Left colon (tissue), 2 donors: ENCODE results near the gene ARL15. TPM values are rescaled to one million over a fixed set of nuclear protein-coding genes. Genes with fewer than 3 reads are reported as not detected.

Experiments used
- ATAC-seq: fragments of 200-7000 bp; cut with Tn5 transposase; one replicate; pipeline ENCODE4 v1.9.1; 2020; ENCODE audit warnings: mild to moderate bottlenecking, moderate library complexity
- DNase-seq, 2 donors: peaks; one replicate each; pipeline ENCODE4 v3.0.0-alpha.2; 2020
- intact Hi-C, 2 donors: fragments of 100-400 bp; cut with DNase I in 1 of 2; cut with micrococcal nuclease in 1 of 2; formaldehyde crosslinking; loops; one replicate each; pipeline versions ENCODE4 v1.11.2 to v1.14.0; 2022; cut with DNase I, micrococcal nuclease
- total RNA-seq, 2 donors: library from RNA; stranded (reverse); fragmentation: NEBNext Ultra II Directional; extraction: Animal tissue kit (Norgen Biotek cat#: 25700); gene quantifications; one replicate each; pipeline ENCODE4 v1.2.1, GENCODE V29; 2021
- donor health status: DM: no; HTN: no; CAD: no.
- donor health status: DM: yes; HTN: yes; CAD: no.

Gene ARL15
- total RNA-seq, 2 donors from 2014 or later: 25.2 to 27.2 TPM

DNA sequence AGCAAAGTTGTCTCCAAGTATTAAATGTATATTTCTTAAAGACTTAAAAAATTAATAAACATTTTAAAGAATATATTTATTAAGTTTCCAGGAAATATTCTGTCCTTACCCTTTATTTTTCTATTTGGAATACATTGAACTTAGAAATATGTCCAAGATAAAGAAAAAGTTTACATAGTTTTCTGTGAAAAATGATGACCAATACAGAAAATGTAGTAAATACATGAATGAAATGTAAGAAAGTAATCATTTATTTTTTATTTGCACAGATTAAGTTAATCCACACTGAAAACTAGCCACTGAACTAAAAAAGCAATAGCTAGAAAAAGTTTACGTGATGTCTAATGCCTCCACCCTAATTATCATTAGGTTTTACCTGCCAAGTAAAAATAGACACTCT is 273.2 kb downstream of the ARL15 start:
- intact Hi-C loops: no loop called here
- ATAC-seq (no peak), DNase-seq (no peak)

DNA sequence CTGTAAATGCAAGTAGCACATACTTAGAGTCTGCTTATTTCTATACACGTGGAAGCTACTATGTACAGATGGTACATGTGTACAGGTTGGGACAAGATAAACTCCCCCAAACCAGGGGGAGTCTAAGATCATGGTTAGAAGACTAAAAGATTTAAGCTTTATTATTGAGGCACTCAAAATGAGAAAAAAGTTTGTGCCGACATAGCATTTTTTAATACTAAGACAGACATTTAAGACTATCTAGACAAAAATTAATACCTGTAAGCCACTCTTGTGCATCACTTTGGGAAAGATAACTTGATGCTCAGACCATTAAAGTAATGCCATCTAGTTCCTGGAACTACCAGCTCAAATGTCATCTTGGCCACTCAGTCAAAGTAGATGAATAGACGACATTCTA is 279.4 kb downstream of the ARL15 start:
- DNase-seq (no peak), ATAC-seq (no peak)
- intact Hi-C loops: no loop called here

DNA sequence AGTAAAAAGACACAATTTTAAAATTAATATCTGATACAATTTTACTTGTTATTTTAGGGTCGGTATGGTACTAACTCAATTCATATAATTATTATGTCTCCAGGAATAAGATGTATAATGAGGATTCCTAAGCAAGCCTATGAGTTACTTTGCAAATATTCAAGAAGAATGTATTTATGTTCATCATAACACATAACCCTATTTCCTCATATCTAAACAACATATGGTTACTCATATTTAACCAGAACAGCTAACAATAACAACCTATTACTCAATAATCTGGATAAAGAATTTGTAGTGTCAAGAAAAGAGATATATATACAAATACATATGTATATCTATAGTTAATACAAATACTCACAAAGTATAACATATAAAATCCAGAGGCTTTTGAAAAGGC is 285.9 kb downstream of the ARL15 start:
- ATAC-seq (no peak), DNase-seq (no peak)
- intact Hi-C loops: no loop called here

DNA sequence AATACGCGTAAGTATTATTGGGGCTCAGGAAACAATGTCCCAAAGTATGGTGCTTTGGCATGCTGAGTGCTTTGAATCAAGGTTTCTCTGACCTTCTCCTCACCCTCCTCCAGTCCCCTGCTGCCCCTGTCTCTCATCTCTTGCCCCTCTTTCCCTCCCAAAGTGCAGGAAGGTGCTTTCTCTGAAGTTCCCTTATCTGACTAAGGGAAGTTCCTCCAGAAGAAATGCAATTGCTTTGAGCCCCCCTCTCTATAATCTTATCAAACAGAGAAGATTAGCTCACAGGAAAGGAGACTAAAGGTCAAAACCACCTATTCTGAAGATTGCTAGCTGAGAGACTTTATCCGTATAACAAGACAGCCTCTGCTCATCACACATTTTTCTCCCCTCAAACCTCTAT is 288.1 kb downstream of the ARL15 start:
- ATAC-seq (no peak), DNase-seq (no peak)
- intact Hi-C loops: no loop called here

GRCh38 chr5:54021431-54022164 is 288.8 kb downstream of the ARL15 start:
- ATAC-seq (no peak), DNase-seq (no peak)
- intact Hi-C loops: no loop called here

- intact Hi-C loops: no loop called here
- ATAC-seq (no peak), DNase-seq (no peak)
Observed at GRCh38 chr5:54018438-54018837, 291.9 kb downstream of the ARL15 start.

DNA sequence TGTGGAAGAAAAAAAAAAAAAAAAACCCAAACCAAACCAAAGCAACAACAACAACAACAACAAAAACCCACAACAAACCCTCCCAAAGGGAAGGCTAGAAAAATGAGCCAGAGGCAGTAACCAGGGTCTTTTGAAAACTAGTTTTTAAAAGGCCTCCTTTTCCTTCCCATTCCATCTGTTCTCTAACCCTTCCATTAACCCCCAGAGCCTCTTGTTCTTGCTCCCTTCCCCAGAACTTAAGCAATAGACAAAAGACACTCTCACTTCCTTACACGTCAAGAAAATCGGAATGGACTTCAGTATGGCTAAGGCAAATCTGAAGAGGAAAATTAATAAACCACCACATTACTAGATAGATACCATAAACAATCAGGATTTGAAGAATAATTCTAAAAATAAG is 292.8 kb downstream of the ARL15 start:
- no peak for ATAC-seq
- no peak for DNase-seq
- intact Hi-C loops: no loop called here

GRCh38 chr5:54013556-54014194 is 296.7 kb downstream of the ARL15 start:
- ATAC-seq: peak; percentile 50
- intact Hi-C loops: no loop called here
- DNase-seq: no peak

DNA sequence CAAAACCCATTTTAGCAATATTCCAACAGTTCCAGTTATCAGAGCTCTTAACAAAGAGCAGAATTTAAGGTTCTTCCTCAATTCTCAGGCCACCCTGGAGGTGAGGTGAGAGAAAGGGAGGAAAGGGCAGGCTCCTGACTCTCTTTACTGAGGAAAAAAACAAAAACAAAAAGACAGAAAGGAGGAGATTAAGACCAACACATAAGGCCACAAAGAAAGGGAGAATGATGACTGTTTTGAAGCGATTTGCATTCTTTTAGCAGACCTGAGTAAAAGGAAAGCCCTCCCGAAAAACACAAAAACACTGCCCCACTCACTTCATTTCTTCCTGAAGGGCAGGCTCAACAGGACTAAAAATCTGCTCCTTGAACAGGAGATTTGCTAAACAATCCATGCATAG is 300.5 kb downstream of the ARL15 start:
- ATAC-seq (no peak), DNase-seq (no peak)
- intact Hi-C loops: no loop called here

DNA sequence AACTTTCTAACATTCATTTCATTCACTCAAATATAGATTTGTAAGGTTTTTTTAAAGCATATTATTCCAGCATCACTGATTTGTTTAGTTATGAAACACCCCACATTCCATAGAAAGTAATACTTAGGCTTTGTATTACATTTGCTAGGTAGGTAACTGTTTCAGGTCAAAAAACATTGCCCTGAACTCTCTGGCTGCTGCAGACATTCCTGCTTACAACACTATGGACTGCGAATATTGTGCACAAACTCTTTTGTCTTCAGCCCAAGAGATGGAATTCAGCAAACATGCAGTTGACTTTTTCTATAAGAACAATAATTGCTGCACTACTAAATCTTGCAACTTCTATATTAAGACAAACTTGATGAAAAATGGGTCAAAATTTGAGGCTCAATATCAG is 301.0 kb downstream of the ARL15 start:
- ATAC-seq: no peak

GRCh38 chr5:54007827-54008777 is 302.3 kb downstream of the ARL15 start:
- DNase-seq: no peak
- ATAC-seq: no peak
- intact Hi-C loops: no loop called here

More for the DNA sequence above, 301.0 kb downstream of the ARL15 start:
- DNase-seq: no peak
- intact Hi-C loops: no loop called here

DNA sequence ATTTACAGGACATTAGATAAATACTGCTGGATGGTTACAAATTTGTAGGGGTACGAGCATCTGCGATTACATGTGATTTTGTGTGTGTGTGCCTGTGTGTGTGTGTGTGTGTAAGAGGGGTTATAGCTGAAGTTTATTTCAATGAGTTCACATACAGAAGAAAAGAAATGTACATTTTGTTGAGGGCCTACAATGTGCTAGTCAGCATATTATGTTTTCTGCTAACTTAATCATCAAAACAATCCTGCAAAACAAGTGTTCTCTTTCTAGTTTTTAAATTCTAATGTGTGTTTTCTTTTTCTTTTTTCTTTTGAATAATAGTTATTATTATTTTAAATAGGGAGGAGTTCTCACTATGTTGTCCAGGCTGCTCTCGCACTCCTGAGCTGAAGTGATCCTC is 305.7 kb downstream of the ARL15 start:
- intact Hi-C loops: no loop called here
- ATAC-seq (no peak), DNase-seq (no peak)

DNA sequence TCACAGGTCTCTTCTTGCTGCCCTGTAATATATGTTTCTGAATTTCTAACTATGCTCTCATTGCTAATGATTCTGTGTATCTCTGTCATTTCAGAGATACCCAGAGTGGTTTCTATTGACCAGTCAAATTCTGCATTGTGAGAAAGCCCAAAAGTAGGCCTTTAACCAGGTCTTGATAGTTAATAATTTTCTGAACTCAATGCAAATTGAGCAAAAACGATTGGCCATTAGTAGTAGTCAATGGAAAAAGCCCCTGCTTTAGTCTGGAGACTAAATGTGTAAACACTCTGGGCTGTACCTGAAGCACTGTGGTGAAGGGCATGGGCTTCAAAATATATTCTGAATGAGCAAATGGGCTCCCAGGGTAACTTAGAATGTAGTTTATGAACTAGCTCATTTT is 307.6 kb downstream of the ARL15 start:
- no peak for DNase-seq
- intact Hi-C loops: no loop called here
- no peak for ATAC-seq

GRCh38 chr5:54001976-54002775 is 308.2 kb downstream of the ARL15 start:
- ATAC-seq: no peak
- intact Hi-C loops: no loop called here
- no peak for DNase-seq

GRCh38 chr5:54000011-54000410 is 310.4 kb downstream of the ARL15 start:
- intact Hi-C loops: no loop called here
- no peak for DNase-seq
- ATAC-seq: no peak

GRCh38 chr5:53997736-53998627 is 312.4 kb downstream of the ARL15 start:
- ATAC-seq (no peak), DNase-seq (no peak)
- intact Hi-C loops: no loop called here

- ATAC-seq (no peak), DNase-seq (no peak)
- intact Hi-C loops: no loop called here
Observed at GRCh38 chr5:53996008-53996407, 314.4 kb downstream of the ARL15 start.

DNA sequence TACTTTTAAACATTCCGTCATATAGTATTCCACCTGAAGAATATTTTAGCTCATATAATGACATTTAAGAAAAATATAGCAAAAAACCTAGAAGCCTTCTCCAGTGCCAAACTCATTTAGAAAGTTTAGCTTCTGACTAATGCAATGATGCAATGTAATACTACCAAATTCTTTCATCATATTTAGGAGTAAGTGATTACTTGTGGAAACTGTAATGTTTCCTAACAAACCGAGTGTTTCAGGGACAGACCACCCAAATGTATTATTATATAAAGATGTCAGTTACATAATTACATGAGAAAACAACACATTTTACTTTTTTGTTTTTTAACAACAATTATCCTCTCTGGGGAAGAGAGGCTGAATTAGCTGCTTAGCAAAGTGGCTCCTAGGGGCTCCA is 316.2 kb downstream of the ARL15 start:
- intact Hi-C loops: no loop called here
- DNase-seq (no peak), ATAC-seq (no peak)
